ENCODE data around the gene FAM167B.

- TF ChIP-seq POLR2AphosphoS5 (IDR thresholded peaks at IDR 0.05) (peak; percentile 39 to 61 (median 41)), POLR2A (IDR thresholded peaks at IDR 0.05) (no peak)
Observed at GRCh38 chr1:32200226-32201010, 46.6 kb upstream of the FAM167B start, which contains the start of gene CCDC28B.
